ENCODE measurements around the gene INPP4A. TPM values are rescaled to one million over a fixed set of nuclear protein-coding genes. Genes with fewer than 3 reads are reported as not detected.
"Not testable (repeated sequence)": the region's sequence is repeated elsewhere in the genome, so short reads cannot be mapped to it uniquely, and the experiment has no call there.

Gene INPP4A
- total and polyA plus RNA-seq, 2 donors (not counting 3 experiments of a cell fraction or from before 2014, with no cell fraction given) = 14.9 to 28.8 TPM

DNA sequence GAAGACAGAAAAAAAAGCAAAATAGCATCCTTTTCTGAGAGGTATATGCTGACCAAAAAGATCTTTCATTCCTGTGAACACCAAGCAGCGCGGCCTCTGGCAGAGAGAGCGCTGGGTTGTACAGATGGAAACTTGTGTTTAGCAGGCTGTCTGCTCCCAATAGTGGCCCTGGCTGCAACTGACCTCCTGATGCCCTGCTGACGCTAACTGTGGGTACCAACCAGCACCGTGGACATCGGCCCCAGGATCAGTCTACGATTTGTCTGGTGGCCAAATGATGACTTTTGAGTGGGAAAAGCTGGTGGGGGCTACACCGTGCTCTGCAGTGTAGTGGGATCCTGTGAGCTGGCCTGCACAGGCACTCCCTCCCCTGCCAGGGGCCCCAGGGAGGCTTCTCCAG, 147.9 kb downstream of the INPP4A start:
- no peaks in the 10 kb centered on the region for H3K27me3 ChIP-seq (ENCODE audit: control insufficient read depth in 2 of 2, insufficient read depth in 2 of 2, low read length in 2 of 2)
- H3K27ac ChIP-seq (ENCODE audit: insufficient read depth, low read depth, low read length) = no peak overlapping the region
- H4K20me1 ChIP-seq (replicated peaks; ENCODE audit: control insufficient read depth, extremely low read depth, insufficient read depth, low read length) = no peaks in the 10 kb centered on the region
- no peaks in the 10 kb centered on the region for H3K4me1 ChIP-seq (ENCODE audit: control insufficient read depth, extremely low read depth, insufficient read depth, low read length)
- intact Hi-C loops (cut with micrococcal nuclease) = no loop called here
- CTCF ChIA-PET = interaction anchor here (1.4 kb wide), 1 partner anchor 13 kb away, joined by 3 read pairs; no protein-coding TSS in a partner anchor
- POLR2A ChIA-PET = interaction anchor here (0.6 kb wide), 1 partner anchor 576 kb away, joined by 3 read pairs; no protein-coding TSS in a partner anchor
- H3K79me2 ChIP-seq (ENCODE audit: control insufficient read depth, insufficient read depth, low read length) = no peaks in the 10 kb centered on the region
- H3K4me3 ChIP-seq (replicated peaks in 1 of 3; ENCODE audit: insufficient read depth in 1 of 3, low read depth in 1 of 3, low read length in 3 of 3) = no peak overlapping the region
- no peaks in the 10 kb centered on the region for H3K9me3 ChIP-seq (replicated peaks; ENCODE audit: control insufficient read depth, insufficient read depth, low read length)
- H3K36me3 ChIP-seq (ENCODE audit: control insufficient read depth in 2 of 2, extremely low read depth in 1 of 2, insufficient read depth in 2 of 2, low read length in 2 of 2) = peaks cover 1 to 8% of the 10 kb centered on the region in 2 experiments
- no peak overlapping the region for H2AFZ ChIP-seq (ENCODE audit: low read depth, low read length)
- BruUV-seq (replicated peaks) = no TSS peak
- dilution Hi-C loops (cut with MboI; ENCODE audit: extremely low pct_ligation_motif_present, low sequenced_read_pairs) = no loop called here
- no peak for FAIRE-seq
- no peak for DNase-seq (ENCODE audit: low read depth, low spot score)
- H3K9me1 ChIP-seq (replicated peaks; ENCODE audit: control insufficient read depth, extremely low read depth, insufficient read depth, low read length) = no peaks in the 10 kb centered on the region
- H3K4me2 ChIP-seq (ENCODE audit: insufficient read depth, low read length) = no peak overlapping the region
- TF ChIP-seq POLR2AphosphoS5 (IDR thresholded peaks at IDR 0.05; ENCODE audit: insufficient read depth, low read depth, low read length) (no peak), GATA2 (IDR thresholded peaks at IDR 0.05; ENCODE audit: insufficient read depth, insufficient read length, low read depth, low read length) (no peak), MAX (IDR thresholded peaks at IDR 0.05; ENCODE audit: insufficient read depth, insufficient read length) (no peak), FOS (IDR thresholded peaks at IDR 0.05; ENCODE audit: borderline replicate concordance, insufficient read depth, low read length) (no peak), POLR2A (IDR thresholded peaks at IDR 0.05; ENCODE audit: low read depth, low read length) (no peak), JUN (IDR thresholded peaks at IDR 0.05; ENCODE audit: borderline replicate concordance, insufficient read depth, insufficient read length, low read depth) (no peak), MYC (IDR thresholded peaks at IDR 0.05; ENCODE audit: low read depth, low read length) (no peak), EZH2 (IDR thresholded peaks at IDR 0.05; ENCODE audit: borderline replicate concordance, low read depth, low read length, severe bottlenecking) (no peak)
- TF ChIP-seq, protein P1, sequence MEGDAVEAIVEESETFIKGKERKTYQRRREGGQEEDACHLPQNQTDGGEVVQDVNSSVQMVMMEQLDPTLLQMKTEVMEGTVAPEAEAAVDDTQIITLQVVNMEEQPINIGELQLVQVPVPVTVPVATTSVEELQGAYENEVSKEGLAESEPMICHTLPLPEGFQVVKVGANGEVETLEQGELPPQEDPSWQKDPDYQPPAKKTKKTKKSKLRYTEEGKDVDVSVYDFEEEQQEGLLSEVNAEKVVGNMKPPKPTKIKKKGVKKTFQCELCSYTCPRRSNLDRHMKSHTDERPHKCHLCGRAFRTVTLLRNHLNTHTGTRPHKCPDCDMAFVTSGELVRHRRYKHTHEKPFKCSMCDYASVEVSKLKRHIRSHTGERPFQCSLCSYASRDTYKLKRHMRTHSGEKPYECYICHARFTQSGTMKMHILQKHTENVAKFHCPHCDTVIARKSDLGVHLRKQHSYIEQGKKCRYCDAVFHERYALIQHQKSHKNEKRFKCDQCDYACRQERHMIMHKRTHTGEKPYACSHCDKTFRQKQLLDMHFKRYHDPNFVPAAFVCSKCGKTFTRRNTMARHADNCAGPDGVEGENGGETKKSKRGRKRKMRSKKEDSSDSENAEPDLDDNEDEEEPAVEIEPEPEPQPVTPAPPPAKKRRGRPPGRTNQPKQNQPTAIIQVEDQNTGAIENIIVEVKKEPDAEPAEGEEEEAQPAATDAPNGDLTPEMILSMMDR (IDR thresholded peaks at IDR 0.05; ENCODE audit: extremely low read depth in 1 of 2, insufficient read depth in 1 of 2, low read depth in 1 of 2, low read length in 2 of 2) = no peak
- no peak overlapping the region for H3K9ac ChIP-seq (replicated peaks; ENCODE audit: extremely low read depth, insufficient read depth, low read length)

- POLR2A ChIA-PET, CTCF ChIA-PET, FAIRE-seq: not testable (repeated sequence)
Observed at GRCh38 chr2:98594665-98595064, 150.0 kb downstream of the INPP4A start.

More at GRCh38 chr2:98594665-98595064, 150.0 kb downstream of the INPP4A start:
- H3K27ac ChIP-seq (ENCODE audit: insufficient read depth, low read depth, low read length); intact Hi-C loops (cut with micrococcal nuclease); DNase-seq (ENCODE audit: low read depth, low spot score); H3K27me3 ChIP-seq (ENCODE audit: control insufficient read depth in 2 of 2, insufficient read depth in 2 of 2, low read length in 2 of 2); BruUV-seq (replicated peaks); H4K20me1 ChIP-seq (replicated peaks; ENCODE audit: control insufficient read depth, extremely low read depth, insufficient read depth, low read length); H3K36me3 ChIP-seq (ENCODE audit: control insufficient read depth in 2 of 2, extremely low read depth in 1 of 2, insufficient read depth in 2 of 2, low read length in 2 of 2); H3K4me1 ChIP-seq (ENCODE audit: control insufficient read depth, extremely low read depth, insufficient read depth, low read length); H3K9ac ChIP-seq (replicated peaks; ENCODE audit: extremely low read depth, insufficient read depth, low read length); H3K9me3 ChIP-seq (replicated peaks; ENCODE audit: control insufficient read depth, insufficient read depth, low read length); H3K4me2 ChIP-seq (ENCODE audit: insufficient read depth, low read length); H3K9me1 ChIP-seq (replicated peaks; ENCODE audit: control insufficient read depth, extremely low read depth, insufficient read depth, low read length); H2AFZ ChIP-seq (ENCODE audit: low read depth, low read length); H3K4me3 ChIP-seq (replicated peaks in 1 of 3; ENCODE audit: insufficient read depth in 1 of 3, low read depth in 1 of 3, low read length in 3 of 3); dilution Hi-C loops (cut with MboI; ENCODE audit: extremely low pct_ligation_motif_present, low sequenced_read_pairs); H3K79me2 ChIP-seq (ENCODE audit: control insufficient read depth, insufficient read depth, low read length): not testable (repeated sequence)

Measured in endothelial cell of umbilical vein (primary cell).